AML-193 (cell line): Measurements from ENCODE around the gene PPP6R3.
"Not testable (repeated sequence)": the region's sequence is repeated elsewhere in the genome, so short reads cannot be mapped to it uniquely, and the experiment has no call there.

Experiments used
- DNase-seq, 2 experiments: peaks; one replicate each; lab custom pipeline; 2025; lab: John Stamatoyannopoulos, UW

The PPP6R3 gene

GRCh38 chr11:68601147-68601546 is 140.6 kb downstream of the PPP6R3 start:
- DNase-seq: no peak

GRCh38 chr11:68609761-68610160 is 149.2 kb downstream of the PPP6R3 start:
- DNase-seq: no peak

GRCh38 chr11:68610452-68611116 is 150.0 kb downstream of the PPP6R3 start:
- DNase-seq: peak in 1 of 2 experiments; percentile 4

GRCh38 chr11:68615657-68616056 is 155.1 kb downstream of the PPP6R3 start:
- DNase-seq: no peak

- DNase-seq: no peak
Measured at GRCh38 chr11:68617925-68618809, 157.6 kb downstream of the PPP6R3 start.

GRCh38 chr11:68621826-68622225 is 161.3 kb downstream of the PPP6R3 start:
- no peak for DNase-seq

- DNase-seq: not testable (repeated sequence)
Measured at GRCh38 chr11:68623706-68624105, 163.2 kb downstream of the PPP6R3 start.

GRCh38 chr11:68625069-68625468 is 164.5 kb downstream of the PPP6R3 start:
- not testable (repeated sequence) for DNase-seq

- not testable (repeated sequence) for DNase-seq
Measured at GRCh38 chr11:68626236-68626635, 165.7 kb downstream of the PPP6R3 start.

- not testable (repeated sequence) for DNase-seq
Measured at GRCh38 chr11:68628837-68629236, 168.3 kb downstream of the PPP6R3 start.

GRCh38 chr11:68632375-68632774 is 171.8 kb downstream of the PPP6R3 start:
- not testable (repeated sequence) for DNase-seq

GRCh38 chr11:68632802-68633201 is 172.2 kb downstream of the PPP6R3 start:
- DNase-seq: peak; percentile 60 to 66

- not testable (repeated sequence) for DNase-seq
Measured at GRCh38 chr11:68634606-68635005, 174.1 kb downstream of the PPP6R3 start.

GRCh38 chr11:68635172-68635571 is 174.6 kb downstream of the PPP6R3 start:
- DNase-seq: not testable (repeated sequence)

GRCh38 chr11:68635883-68636282 is 175.3 kb downstream of the PPP6R3 start:
- not testable (repeated sequence) for DNase-seq

GRCh38 chr11:68639322-68639721 is 178.8 kb downstream of the PPP6R3 start:
- DNase-seq: not testable (repeated sequence)

GRCh38 chr11:68641880-68642279 is 181.3 kb downstream of the PPP6R3 start:
- DNase-seq: no peak

GRCh38 chr11:68643585-68643984 is 183.0 kb downstream of the PPP6R3 start:
- no peak for DNase-seq

GRCh38 chr11:68646832-68647231 is 186.3 kb downstream of the PPP6R3 start:
- no peak for DNase-seq

- no peak for DNase-seq
Measured at GRCh38 chr11:68649851-68650555, 189.5 kb downstream of the PPP6R3 start.

GRCh38 chr11:68650801-68651200 is 190.2 kb downstream of the PPP6R3 start:
- DNase-seq: no peak

- DNase-seq: no peak
Measured at GRCh38 chr11:68651208-68651984, 190.8 kb downstream of the PPP6R3 start.
